ENCODE results near the gene SLITRK2. TPM values are rescaled to one million over a fixed set of nuclear protein-coding genes. Genes with fewer than 3 reads are reported as not detected.
A peak's percentile ranks its signal among the peaks of the same experiment; 100 is the strongest.

Gene SLITRK2
- total RNA-seq, 2 donors from 2014 or later, result 0.14 to 0.42 TPM

GRCh38 chrX:145816601-145817315, 871 bp upstream of the SLITRK2 start:
- no peak for DNase-seq (ENCODE audit: low spot score)
- Histone ChIP-seq H3K27ac (no peak overlapping the region), H3K36me3 (no peaks in the 10 kb centered on the region), H3K4me3 (no peak overlapping the region), H3K27me3 (replicated peaks; ENCODE audit: insufficient read depth) (no peaks in the 10 kb centered on the region), H3K4me1 (ENCODE audit: control insufficient read depth in 1 of 2, low read depth in 2 of 2) (no peaks in the 10 kb centered on the region), H3K9me3 (no peaks in the 10 kb centered on the region)
- no peak for ATAC-seq (ENCODE audit: insufficient number of reproducible peaks, low FRiP score, low read depth)
- TF ChIP-seq CTCF (IDR thresholded peaks at IDR 0.05), result no peak

- Histone ChIP-seq H3K4me1 (ENCODE audit: control insufficient read depth in 1 of 2, low read depth in 2 of 2) (no peaks in the 10 kb centered on the region), H3K36me3 (no peaks in the 10 kb centered on the region), H3K27ac (no peak overlapping the region), H3K27me3 (replicated peaks; ENCODE audit: insufficient read depth) (no peaks in the 10 kb centered on the region), H3K4me3 (peak overlapping the region; percentile 51), H3K9me3 (no peaks in the 10 kb centered on the region)
- DNase-seq (ENCODE audit: low spot score) (no peak), ATAC-seq (ENCODE audit: insufficient number of reproducible peaks, low FRiP score, low read depth) (no peak)
- no peak for TF ChIP-seq CTCF (IDR thresholded peaks at IDR 0.05)
Observed at GRCh38 chrX:145818186-145819113, 821 bp downstream of the SLITRK2 start.

- DNase-seq (ENCODE audit: low spot score) (no peak), ATAC-seq (ENCODE audit: insufficient number of reproducible peaks, low FRiP score, low read depth) (no peak)
- Histone ChIP-seq H3K4me1 (ENCODE audit: control insufficient read depth in 1 of 2, low read depth in 2 of 2) (no peaks in the 10 kb centered on the region), H3K36me3 (no peaks in the 10 kb centered on the region), H3K4me3 (no peak overlapping the region), H3K27me3 (replicated peaks; ENCODE audit: insufficient read depth) (no peaks in the 10 kb centered on the region), H3K27ac (no peak overlapping the region), H3K9me3 (no peaks in the 10 kb centered on the region)
- no peak for TF ChIP-seq CTCF (IDR thresholded peaks at IDR 0.05)
Observed at GRCh38 chrX:145820825-145821224, 3.2 kb downstream of the SLITRK2 start.

DNA sequence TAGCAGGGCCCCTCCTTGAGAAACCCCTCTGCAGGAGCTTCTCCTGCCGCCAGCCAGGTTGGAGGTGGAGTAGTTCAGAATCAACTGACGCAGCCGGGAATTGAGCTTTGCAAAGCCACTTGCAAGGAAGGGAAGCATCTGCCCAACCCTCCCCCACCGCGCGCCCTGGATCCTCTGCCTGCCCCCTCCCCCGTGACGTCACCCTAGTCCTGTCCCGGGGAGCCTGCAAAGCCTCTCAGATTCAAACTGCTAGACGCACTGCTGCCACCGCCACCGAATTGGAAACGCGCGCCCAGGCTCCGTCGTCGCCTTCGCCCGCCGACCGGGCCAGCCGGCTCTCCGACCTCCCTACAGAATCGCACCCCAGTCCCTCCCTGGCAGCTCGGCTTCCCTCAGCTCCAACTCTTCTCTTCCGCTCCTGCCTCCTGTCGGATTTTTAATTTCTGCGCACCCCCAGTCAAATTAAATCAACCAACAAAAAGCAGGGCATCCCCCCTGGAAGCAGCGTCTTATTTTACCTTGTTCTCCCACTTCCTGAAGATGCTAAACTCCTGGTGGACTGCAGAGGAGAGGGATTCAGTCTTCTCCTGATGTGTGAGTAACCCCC, 3.8 kb downstream of the SLITRK2 start:
- ATAC-seq (ENCODE audit: insufficient number of reproducible peaks, low FRiP score, low read depth) (no peak), DNase-seq (ENCODE audit: low spot score) (no peak)
- H3K4me1 ChIP-seq (ENCODE audit: control insufficient read depth in 1 of 2, low read depth in 2 of 2), result no peaks in the 10 kb centered on the region
- H3K36me3 ChIP-seq, result no peaks in the 10 kb centered on the region
- no peaks in the 10 kb centered on the region for H3K27me3 ChIP-seq (replicated peaks; ENCODE audit: insufficient read depth)
- H3K4me3 ChIP-seq, result no peak overlapping the region
- no peak for TF ChIP-seq CTCF (IDR thresholded peaks at IDR 0.05)
- no peak overlapping the region for H3K27ac ChIP-seq
- H3K9me3 ChIP-seq, result no peaks in the 10 kb centered on the region

Measured in thoracic aorta (tissue), 2 donors.